ENCODE measurements around the gene ARMCX4. TPM values are rescaled to one million over a fixed set of nuclear protein-coding genes. Genes with fewer than 3 reads are reported as not detected.

ARMCX4 gene
- total RNA-seq, 1 donor from 2014 or later: 19.4 TPM

DNA sequence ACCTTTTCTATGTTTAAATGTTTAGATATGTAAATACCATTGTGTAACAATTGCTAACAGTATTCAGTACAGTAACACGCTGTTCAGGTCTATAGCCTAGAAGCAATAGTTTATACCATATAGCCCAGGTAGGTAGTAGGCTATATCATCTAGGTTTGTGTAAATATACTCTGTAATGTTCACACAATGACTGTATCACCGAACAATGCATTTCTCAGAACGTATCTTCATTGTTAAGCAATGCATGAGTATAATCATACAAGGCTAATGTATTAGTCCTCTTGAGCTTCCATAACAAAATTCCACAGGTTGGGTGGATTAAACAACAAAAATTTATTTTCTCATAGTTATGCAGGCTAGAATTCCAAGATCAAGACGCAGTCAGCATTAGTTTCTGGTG, 22.7 kb downstream of the ARMCX4 start:
- TF ChIP-seq, protein P1, sequence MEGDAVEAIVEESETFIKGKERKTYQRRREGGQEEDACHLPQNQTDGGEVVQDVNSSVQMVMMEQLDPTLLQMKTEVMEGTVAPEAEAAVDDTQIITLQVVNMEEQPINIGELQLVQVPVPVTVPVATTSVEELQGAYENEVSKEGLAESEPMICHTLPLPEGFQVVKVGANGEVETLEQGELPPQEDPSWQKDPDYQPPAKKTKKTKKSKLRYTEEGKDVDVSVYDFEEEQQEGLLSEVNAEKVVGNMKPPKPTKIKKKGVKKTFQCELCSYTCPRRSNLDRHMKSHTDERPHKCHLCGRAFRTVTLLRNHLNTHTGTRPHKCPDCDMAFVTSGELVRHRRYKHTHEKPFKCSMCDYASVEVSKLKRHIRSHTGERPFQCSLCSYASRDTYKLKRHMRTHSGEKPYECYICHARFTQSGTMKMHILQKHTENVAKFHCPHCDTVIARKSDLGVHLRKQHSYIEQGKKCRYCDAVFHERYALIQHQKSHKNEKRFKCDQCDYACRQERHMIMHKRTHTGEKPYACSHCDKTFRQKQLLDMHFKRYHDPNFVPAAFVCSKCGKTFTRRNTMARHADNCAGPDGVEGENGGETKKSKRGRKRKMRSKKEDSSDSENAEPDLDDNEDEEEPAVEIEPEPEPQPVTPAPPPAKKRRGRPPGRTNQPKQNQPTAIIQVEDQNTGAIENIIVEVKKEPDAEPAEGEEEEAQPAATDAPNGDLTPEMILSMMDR (conservative IDR thresholded peaks at IDR 0.05): no peak
- Mint-ChIP-seq H3K4me3 (no peak overlapping the region), H3K36me3 (peaks cover 15% of the 10 kb centered on the region), H3K27me3 (no peaks in the 10 kb centered on the region), H3K4me1 (ENCODE audit: unreplicated experiment) (no peaks in the 10 kb centered on the region), H3K9me3 (no peaks in the 10 kb centered on the region), H3K27ac (no peak overlapping the region)
- DNase-seq (ENCODE audit: extremely low spot score, unreplicated experiment): no peak

DNA sequence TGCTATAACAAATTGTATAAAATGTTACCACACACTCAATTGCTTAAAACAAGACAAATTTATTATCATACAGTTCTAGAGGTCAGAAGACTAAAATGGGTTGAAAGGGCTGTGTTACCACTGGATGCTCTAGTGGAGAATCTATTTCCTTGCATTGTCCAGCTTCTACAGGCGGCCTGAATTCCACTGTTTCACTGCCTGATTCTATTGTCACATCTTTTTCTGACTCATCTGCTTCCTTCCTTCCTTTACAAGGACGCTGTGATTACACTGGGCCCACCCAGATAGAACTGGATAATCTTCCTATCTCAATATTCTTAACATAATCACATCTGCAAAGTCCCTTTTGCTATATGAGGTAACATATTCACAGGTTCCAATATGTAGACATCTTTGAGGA, 45.7 kb downstream of the ARMCX4 start:
- no peaks in the 10 kb centered on the region for H3K36me3 Mint-ChIP-seq
- no peak overlapping the region for H3K27ac Mint-ChIP-seq
- H3K27me3 Mint-ChIP-seq: no peaks in the 10 kb centered on the region
- no peak for DNase-seq (ENCODE audit: extremely low spot score, unreplicated experiment)
- no peaks in the 10 kb centered on the region for H3K9me3 Mint-ChIP-seq
- TF ChIP-seq, protein P1 (conservative IDR thresholded peaks at IDR 0.05): no peak
- no peaks in the 10 kb centered on the region for H3K4me1 Mint-ChIP-seq (ENCODE audit: unreplicated experiment)
- no peak overlapping the region for H3K4me3 Mint-ChIP-seq

Other genes with a start within 250 kb of the ARMCX4 start
- gene TAF7L, start 194.1 kb upstream of the ARMCX4 start, total RNA-seq (ENCODE audit: low replicate concordance): 0.21 TPM in 1 of 2 replicates, not detected in the other
- 22.1 and 22.4 TPM in 2 replicates for gene TIMM8A, start 136.7 kb upstream of the ARMCX4 start, total RNA-seq (ENCODE audit: low replicate concordance)
- 0.34 and 0.38 TPM in 2 replicates for gene BTK, start 99.3 kb upstream of the ARMCX4 start, total RNA-seq (ENCODE audit: low replicate concordance)
- 329 and 338 TPM in 2 replicates for gene RPL36A, start 94.4 kb upstream of the ARMCX4 start, total RNA-seq (ENCODE audit: low replicate concordance)
- gene GLA, start 77.5 kb upstream of the ARMCX4 start, total RNA-seq (ENCODE audit: low replicate concordance): 39.5 and 44.8 TPM in 2 replicates
- gene HNRNPH2, start 77.2 kb upstream of the ARMCX4 start, total RNA-seq (ENCODE audit: low replicate concordance): 68.3 and 76.0 TPM in 2 replicates
- 21.1 and 25.0 TPM in 2 replicates for gene ARMCX1, start 65.1 kb downstream of the ARMCX4 start, total RNA-seq (ENCODE audit: low replicate concordance)
- 60.5 and 64.9 TPM in 2 replicates for gene ARMCX6, start 132.5 kb downstream of the ARMCX4 start, total RNA-seq (ENCODE audit: low replicate concordance)
- gene ARMCX3, start 137.7 kb downstream of the ARMCX4 start, total RNA-seq (ENCODE audit: low replicate concordance): 52.6 and 58.2 TPM in 2 replicates
- 50.0 and 86.1 TPM in 2 replicates for gene ARMCX2, start 174.4 kb downstream of the ARMCX4 start, total RNA-seq (ENCODE audit: low replicate concordance)